T-cell (primary cell): Measurements from ENCODE around the gene WDR45. TPM values are rescaled to one million over a fixed set of nuclear protein-coding genes. Genes with fewer than 3 reads are reported as not detected.

Experiments used
- ATAC-seq, 4 experiments: fragments of 200-7000 bp in 3 of 4; fragments of 150-1000 bp in 1 of 4; cut with Tn5 transposase; replicated peaks in 1 of 4; 1 replicate in 3 of 4; 2 replicates in 1 of 4; pipeline ENCODE4 v1.10.0; 2021; ENCODE audit warnings: moderate library complexity in 3 of 4, mild to moderate bottlenecking in 2 of 4, moderate number of reproducible peaks in 1 of 4
- CTCF ChIA-PET, 2 donors: fragments of 300-600 bp; sonication (Branson Sonifier 250); formaldehyde crosslinking; loops; one replicate each; lab custom pipeline; 2022; ENCODE audit warnings: antibody characterized with exemption in 2 of 2; lab: Charles Lee
- POLR2A ChIA-PET, 2 donors: fragments of 300-600 bp; sonication (Branson Sonifier 250); formaldehyde crosslinking; loops; one replicate each; lab custom pipeline; 2022; ENCODE audit warnings: antibody characterized with exemption in 2 of 2; lab: Charles Lee
- DNase-seq, 35 experiments: peaks; one replicate each; pipeline versions ENCODE4 v3.0.0 to v3.0.0-alpha.2; 2013 to 2023
- H3K27ac ChIP-seq: one replicate; pipeline ENCODE4 v1.5.1; 2013; ENCODE audit warnings: low read length
- H3K27me3 ChIP-seq, 2 experiments: replicated peaks in 1 of 2; 1 replicate in 1 of 2; 2 replicates in 1 of 2; pipeline versions ENCODE4 v1.6.1 to v1.7.0; 2013; ENCODE audit warnings: low read length in 1 of 2, mixed read lengths in 1 of 2; ENCODE audit not compliant: control insufficient read depth in 2 of 2, insufficient read depth in 2 of 2; ENCODE audit errors: extremely low read depth in 1 of 2
- H3K36me3 ChIP-seq, 2 donors: 1 replicate in 1 of 2; 2 replicates in 1 of 2; pipeline versions ENCODE4 v1.6.1 to v1.7.0; 2013; ENCODE audit warnings: low read length in 1 of 2; ENCODE audit not compliant: control insufficient read depth in 2 of 2, insufficient read depth in 1 of 2; ENCODE audit errors: extremely low read depth in 1 of 2
- H3K4me1 ChIP-seq, 2 experiments: 1 replicate in 1 of 2; 2 replicates in 1 of 2; pipeline versions ENCODE4 v1.6.1 to v1.7.0; 2013; ENCODE audit warnings: low read length in 2 of 2, mixed read lengths in 1 of 2; ENCODE audit not compliant: insufficient read depth in 2 of 2, control insufficient read depth in 1 of 2; ENCODE audit errors: extremely low read depth in 1 of 2
- H3K4me3 ChIP-seq, 2 donors: 1 replicate in 1 of 2; 2 replicates in 1 of 2; pipeline versions ENCODE4 v1.5.1 to v1.7.0; 2013; ENCODE audit warnings: mild to moderate bottlenecking in 2 of 2, low read length in 1 of 2, moderate library complexity in 1 of 2; ENCODE audit not compliant: control insufficient read depth in 1 of 2; ENCODE audit errors: extremely low read depth in 1 of 2
- H3K9me3 ChIP-seq: 2 replicates; pipeline ENCODE4 v1.7.0; 2013
- H3K27ac Mint-ChIP-seq, 2 donors: one replicate each; pipeline ENCODE4 v1.8.0; 2020 to 2021; ENCODE audit warnings: mild to moderate bottlenecking in 2 of 2, mixed read lengths in 2 of 2
- H3K27me3 Mint-ChIP-seq, 2 donors: one replicate each; pipeline ENCODE4 v1.8.0; 2021 to 2022; ENCODE audit warnings: mixed read lengths in 2 of 2
- H3K36me3 Mint-ChIP-seq: one replicate; pipeline ENCODE4 v1.8.0; 2021; ENCODE audit warnings: mixed read lengths
- H3K4me1 Mint-ChIP-seq, 3 donors: one replicate each; pipeline ENCODE4 v1.8.0; 2020 to 2022; ENCODE audit warnings: mixed read lengths in 3 of 3, mild to moderate bottlenecking in 1 of 3
- H3K4me3 Mint-ChIP-seq, 3 donors: one replicate each; pipeline ENCODE4 v1.8.0; 2020 to 2022; ENCODE audit warnings: mild to moderate bottlenecking in 3 of 3, mixed read lengths in 3 of 3, moderate library complexity in 3 of 3
- H3K9me3 Mint-ChIP-seq, 3 donors: one replicate each; pipeline ENCODE4 v1.8.0; 2020 to 2022; ENCODE audit warnings: mixed read lengths in 3 of 3
- WGBS: methylation state at CpG from one replicate; pipeline ENCODE4 v1.1.5; 2013; ENCODE audit warnings: missing lambda C conversion rate; ENCODE audit not compliant: insufficient coverage; 5-methylcytosine and 5-hydroxymethylcytosine counted together
- total RNA-seq, 35 experiments: library from RNA in 6 of 35; stranded (reverse) in 6 of 35; fragments of 120-200 nt in 1 of 35; gene quantifications; one replicate each; pipeline versions ENCODE4 v1.2.1 to v1.2.4 and lab custom pipeline; 2013 to 2026

The WDR45 gene
- total RNA-seq, 5 donors from 2014 or later (not counting 1 experiment from before 2014, with no cell fraction given): 66.2 to 134 (median 112) TPM

DNA sequence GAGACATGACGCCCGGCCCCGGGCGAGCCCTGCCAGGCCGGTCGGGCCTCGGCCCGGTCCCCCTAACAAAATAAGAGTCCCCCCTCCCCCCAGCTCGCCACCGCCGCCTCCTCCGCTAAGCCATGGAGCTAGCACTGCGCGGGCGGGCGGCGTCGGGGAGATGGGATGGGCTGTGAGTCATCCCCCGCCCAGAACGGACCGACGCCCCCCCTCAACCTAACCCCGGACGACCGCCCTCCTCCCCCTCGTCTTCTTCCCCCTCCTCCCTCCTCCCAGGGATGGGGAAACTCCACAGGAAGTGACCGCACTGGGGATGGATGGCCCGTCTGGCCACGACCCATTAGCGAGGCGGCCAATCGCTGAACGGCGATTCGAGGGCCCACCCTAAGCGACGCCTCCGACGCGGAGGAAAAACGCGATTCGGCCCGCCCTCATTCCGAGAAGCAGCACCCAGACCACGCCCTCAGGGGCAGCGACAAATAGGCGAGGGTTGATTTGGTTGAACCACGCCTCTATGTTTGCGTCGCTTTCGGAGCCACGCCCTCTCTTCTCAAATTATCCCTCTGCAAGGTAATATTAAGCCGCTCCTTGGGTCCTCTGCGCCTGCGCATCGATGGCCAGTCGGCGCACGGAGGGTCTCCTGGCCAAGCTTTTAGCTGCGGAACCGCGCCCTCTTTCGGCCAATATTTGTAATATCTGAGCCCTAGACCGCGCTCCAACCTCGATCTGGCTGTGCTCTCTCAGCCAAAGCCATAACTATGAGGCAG, 36.3 kb downstream of the WDR45 start, which contains the start of gene TFE3:
TSS of gene TFE3 (minus strand) at position 138 of the 767 bp plus-strand sequence. CDS start at position 7, 131 bp downstream.
- DNase-seq (peak; percentile 82 to 97 (median 94)), ATAC-seq (peak; percentile 89 to 93 (median 90))
- no peaks in the 10 kb centered on the region for H3K27me3 ChIP-seq
- peak within 1 kb of the TSS; percentile 84 for H3K27ac ChIP-seq
- Mint-ChIP-seq H3K4me1 (peaks cover 32 to 46% (median 40%) of the 10 kb centered on the region in 3 donors), H3K36me3 (peaks cover 7% of the 10 kb centered on the region), H3K27ac (peak within 1 kb of the TSS; percentile 91 to 92), H3K4me3 (peak within 1 kb of the TSS; percentile 80 to 89 (median 84)), H3K27me3 (no peaks in the 10 kb centered on the region), H3K9me3 (no peaks in the 10 kb centered on the region)
- H3K9me3 ChIP-seq: no peaks in the 10 kb centered on the region
- ChIA-PET CTCF (interaction anchor here (0.6 to 1.1 kb wide), 5 partner anchors 37 to 149 kb away, joined by 3 to 6 read pairs (median 3); partner anchors contain the start of gene GRIPAP1 (in 1 of the 2)), POLR2A (interaction anchor here (0.6 to 1.4 kb wide), 4 partner anchors 41 to 88 kb away, joined by 3 to 6 read pairs (median 4); partner anchors contain the start of gene GRIPAP1 (in 1 of the 2))
- H3K4me1 ChIP-seq: peaks cover 2 to 34% of the 10 kb centered on the region in 2 experiments
- H3K4me3 ChIP-seq: peak within 1 kb of the TSS; percentile 62 to 63
- H3K36me3 ChIP-seq: peaks cover 0 to 7% of the 10 kb centered on the region in 2 donors
- WGBS: 0% methylated on average over 12 of the region's 67 CpGs

DNA sequence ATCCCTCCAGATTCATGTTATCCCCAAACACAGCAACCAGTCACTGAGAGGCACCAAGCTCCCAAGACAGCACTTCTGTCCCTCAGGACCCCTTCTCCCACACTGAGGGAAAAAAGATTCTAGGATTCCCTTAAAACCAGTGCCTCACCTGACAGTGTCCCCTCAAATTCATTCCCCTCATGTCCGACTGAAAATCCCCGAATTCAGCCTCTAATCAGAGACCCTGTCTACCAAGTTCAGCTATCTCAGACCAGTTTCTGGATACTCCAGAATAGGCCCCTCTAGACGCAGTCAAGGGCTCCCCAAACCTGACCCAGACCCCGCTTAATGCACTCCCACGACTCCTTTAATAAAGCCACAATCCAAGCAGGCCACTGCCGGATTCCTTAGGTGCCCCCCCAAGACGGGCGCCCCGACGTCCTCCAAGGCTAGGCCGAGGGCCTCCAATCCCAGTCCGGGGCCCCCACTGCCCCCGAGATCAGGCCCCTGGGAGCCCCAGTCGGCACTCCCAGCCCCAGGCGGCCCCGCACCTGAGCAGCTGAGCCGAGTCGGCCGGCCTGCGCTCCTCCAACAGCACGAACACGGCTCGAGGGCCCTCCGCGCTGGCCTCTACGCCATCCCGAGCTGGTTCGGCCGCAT, 37.0 kb downstream of the WDR45 start:
- H3K36me3 ChIP-seq: peaks cover 0 to 14% of the 10 kb centered on the region in 2 donors
- DNase-seq (peak in 1 of 35 experiments; percentile 4), ATAC-seq (peak; percentile 1 to 6 (median 2))
- peak overlapping the region; percentile 62 to 63 for H3K4me3 ChIP-seq
- peak overlapping the region; percentile 80 to 89 (median 84) for H3K4me3 Mint-ChIP-seq
- H3K4me1 ChIP-seq: peaks cover 2 to 34% of the 10 kb centered on the region in 2 experiments
- POLR2A ChIA-PET: interaction anchor here in 1 of 2 donors (0.6 to 0.7 kb wide), 2 partner anchors 40 to 65 kb away, joined by 5 to 6 read pairs; no protein-coding TSS in a partner anchor
- 4% methylated on average over 14 of the region's 29 CpGs for WGBS
- CTCF ChIA-PET: interaction anchor here in 1 of 2 donors (0.6 kb wide), 1 partner anchor 149 kb away, joined by 3 read pairs; no protein-coding TSS in a partner anchor
- peak overlapping the region; percentile 91 to 92 for H3K27ac Mint-ChIP-seq
- H3K4me1 Mint-ChIP-seq: peaks cover 32 to 46% (median 40%) of the 10 kb centered on the region in 3 donors
- peak overlapping the region; percentile 84 for H3K27ac ChIP-seq
- H3K27me3 Mint-ChIP-seq: no peaks in the 10 kb centered on the region
- no peaks in the 10 kb centered on the region for H3K9me3 ChIP-seq
- no peaks in the 10 kb centered on the region for H3K9me3 Mint-ChIP-seq
- H3K36me3 Mint-ChIP-seq: peaks cover 10% of the 10 kb centered on the region
- H3K27me3 ChIP-seq: no peaks in the 10 kb centered on the region

DNA sequence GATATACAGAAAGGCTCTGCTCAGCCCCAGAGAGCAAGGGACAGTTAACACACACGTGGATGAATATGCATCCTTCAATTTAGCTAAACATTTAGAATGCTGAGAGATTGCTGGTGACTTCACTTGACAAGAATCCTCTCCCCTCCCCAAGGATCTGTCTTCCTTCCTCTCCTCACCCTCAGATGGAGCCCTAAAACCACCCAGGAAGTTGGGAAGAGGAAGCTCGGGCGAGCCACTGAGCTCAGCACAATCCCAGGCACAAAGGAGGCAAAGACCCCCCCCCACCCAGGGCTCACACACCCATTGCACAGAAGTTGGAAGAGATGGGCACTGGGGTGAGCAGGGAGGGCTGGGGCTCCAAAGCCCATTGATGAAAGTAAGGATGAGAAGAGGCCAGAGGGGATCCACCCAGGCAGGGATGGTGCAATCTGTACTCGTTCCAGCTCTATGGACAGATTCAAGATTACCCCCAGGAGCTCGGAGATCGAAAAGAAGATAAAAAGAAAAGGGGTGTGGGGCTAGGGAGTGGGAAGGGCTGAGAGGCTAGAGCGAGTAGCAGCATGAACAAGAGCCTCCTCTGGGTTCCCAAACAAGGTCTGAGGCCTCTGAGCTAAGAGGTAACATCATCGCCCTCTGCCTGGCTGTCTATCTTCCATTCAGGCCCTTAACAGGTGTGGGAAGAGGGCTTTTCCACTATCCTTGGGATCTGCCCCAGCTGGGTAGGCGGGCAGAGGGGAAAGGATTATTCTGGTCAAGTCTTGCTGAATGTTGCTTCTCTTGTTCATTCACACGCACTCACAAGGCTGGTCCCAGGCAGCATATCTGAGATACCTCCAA, 37.7 kb downstream of the WDR45 start:
- ChIA-PET POLR2A (interaction anchor here (0.5 to 0.6 kb wide), 5 partner anchors 27 to 1913 kb away, joined by 3 to 11 read pairs (median 6); no protein-coding TSS in a partner anchor), CTCF (interaction anchor here in 1 of 2 donors (0.6 kb wide), 1 partner anchor 40 kb away, joined by 8 read pairs; the partner anchor contains the start of gene GRIPAP1)
- WGBS: 20% methylated on average over 1 of the region's 10 CpGs

GRCh38 chrX:49040376-49040955, 39.2 kb downstream of the WDR45 start:
- Histone ChIP-seq H3K4me1 (peaks cover 2 to 34% of the 10 kb centered on the region in 2 experiments), H3K27me3 (no peaks in the 10 kb centered on the region), H3K27ac (peak overlapping the region; percentile 38), H3K36me3 (peaks cover 0 to 15% of the 10 kb centered on the region in 2 donors), H3K9me3 (no peaks in the 10 kb centered on the region), H3K4me3 (no peak overlapping the region)
- Mint-ChIP-seq H3K9me3 (no peaks in the 10 kb centered on the region), H3K4me3 (peak overlapping the region; percentile 13 to 80 (median 31)), H3K27ac (peak overlapping the region; percentile 75 to 79), H3K27me3 (no peaks in the 10 kb centered on the region), H3K36me3 (peaks cover 12% of the 10 kb centered on the region), H3K4me1 (peaks cover 32 to 46% (median 40%) of the 10 kb centered on the region in 3 donors)
- CTCF ChIA-PET: no interaction called here
- ATAC-seq (no peak), DNase-seq (no peak)
- 83% methylated on average over 2 of the region's 7 CpGs for WGBS
- POLR2A ChIA-PET: no interaction called here

More for the DNA sequence above, 37.7 kb downstream of the WDR45 start:
- H3K4me1 ChIP-seq: peaks cover 2 to 34% of the 10 kb centered on the region in 2 experiments
- Mint-ChIP-seq H3K9me3 (no peaks in the 10 kb centered on the region), H3K4me1 (peaks cover 32 to 46% (median 40%) of the 10 kb centered on the region in 3 donors), H3K36me3 (peaks cover 12% of the 10 kb centered on the region), H3K27ac (peak overlapping the region; percentile 91 to 92), H3K4me3 (peak overlapping the region; percentile 80 to 89 (median 84)), H3K27me3 (no peaks in the 10 kb centered on the region)
- H3K27ac ChIP-seq: peak overlapping the region; percentile 84
- ATAC-seq (no peak), DNase-seq (peak in 2 of 35 experiments; percentile 3 to 19)
- peak overlapping the region; percentile 62 to 63 for H3K4me3 ChIP-seq
- no peaks in the 10 kb centered on the region for H3K27me3 ChIP-seq
- H3K36me3 ChIP-seq: peaks cover 0 to 15% of the 10 kb centered on the region in 2 donors
- no peaks in the 10 kb centered on the region for H3K9me3 ChIP-seq

DNA sequence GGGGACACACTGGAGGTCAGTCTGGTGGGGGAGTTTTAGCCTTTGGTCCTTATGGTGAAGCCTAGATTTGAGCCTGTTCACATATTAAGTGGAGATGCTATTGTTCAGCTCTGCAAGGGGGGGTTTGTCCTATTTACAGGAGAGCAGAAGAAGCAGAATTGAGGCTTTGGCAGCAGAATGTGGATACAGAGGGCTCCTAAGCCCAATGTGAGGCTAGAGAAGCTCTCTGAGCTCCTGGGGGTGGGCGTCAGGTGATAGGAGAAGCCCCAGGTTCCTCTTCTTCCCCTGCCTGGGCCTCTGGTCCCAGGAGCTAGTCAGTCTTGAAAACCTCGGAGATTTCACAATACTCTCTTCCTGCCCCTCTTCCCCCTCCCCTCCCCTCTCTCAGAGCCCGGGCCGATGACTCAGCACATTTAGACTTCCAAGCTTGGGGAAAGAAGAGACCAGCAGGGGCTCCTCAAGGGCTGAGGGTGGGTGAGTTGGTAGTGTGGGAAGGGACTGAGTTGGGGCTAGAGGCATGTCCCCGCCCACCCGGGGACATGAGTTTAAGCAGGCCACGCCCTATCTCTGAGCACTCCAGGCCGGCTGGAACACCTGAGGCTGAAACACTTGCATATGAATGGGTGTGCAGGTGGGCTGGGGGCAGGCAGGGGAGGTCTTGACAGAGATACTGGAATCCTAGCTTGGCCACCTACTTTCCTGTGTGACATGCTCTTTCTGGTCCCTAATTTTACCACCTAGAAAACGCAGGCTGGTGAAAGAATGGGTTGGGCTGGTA, 39.9 kb downstream of the WDR45 start:
- no peak overlapping the region for H3K4me3 ChIP-seq
- no peaks in the 10 kb centered on the region for H3K9me3 ChIP-seq
- peaks cover 2 to 34% of the 10 kb centered on the region in 2 experiments for H3K4me1 ChIP-seq
- H3K27ac ChIP-seq: peak overlapping the region; percentile 38
- H3K27me3 ChIP-seq: no peaks in the 10 kb centered on the region
- Mint-ChIP-seq H3K36me3 (peaks cover 13% of the 10 kb centered on the region), H3K27ac (peak overlapping the region; percentile 75 to 79), H3K4me1 (peaks cover 32 to 46% (median 40%) of the 10 kb centered on the region in 3 donors), H3K9me3 (no peaks in the 10 kb centered on the region), H3K4me3 (peak overlapping the region; percentile 13 to 31 (median 22)), H3K27me3 (peaks cover 0 to under 1% of the 10 kb centered on the region in 2 donors)
- POLR2A ChIA-PET: no interaction called here
- ATAC-seq (no peak), DNase-seq (peak in 29 of 35 experiments; percentile 4 to 47 (median 15))
- CTCF ChIA-PET: interaction anchor here in 1 of 2 donors (0.6 kb wide), 1 partner anchor 73 kb away, joined by 3 read pairs; no protein-coding TSS in a partner anchor
- H3K36me3 ChIP-seq: peaks cover 0 to 16% of the 10 kb centered on the region in 2 donors
- no CpG with 5 or more reads among the region's 9 CpGs for WGBS
